HCT116 (cell line): ENCODE data around the gene VPS37D. TPM values are rescaled to one million over a fixed set of nuclear protein-coding genes. Genes with fewer than 3 reads are reported as not detected.
"Not testable (repeated sequence)": the region's sequence is repeated elsewhere in the genome, so short reads cannot be mapped to it uniquely, and the experiment has no call there.

Experiments
- ATAC-seq: fragments of 200-7000 bp; cut with Tn5 transposase; 2 replicates; pipeline ENCODE4 v1.9.1; 2020; ENCODE audit warnings: mild to moderate bottlenecking, moderate library complexity
- BruUV-seq: library from RNA; stranded (reverse); fragments of 400-500 nt; replicated peaks from 2 replicates; lab custom pipeline; 2021; lab: Mats Ljungman, UMichigan
- CTCF ChIA-PET: fragments of 300-600 bp; sonication (Branson Sonifier 250); formaldehyde crosslinking; loops from one replicate; lab custom pipeline; 2021; ENCODE audit warnings: antibody characterized with exemption; lab: Charles Lee
- POLR2A ChIA-PET: fragments of 300-600, 350-600 bp; sonication (Branson Sonifier 250); formaldehyde crosslinking; loops from one replicate; lab custom pipeline; 2021; ENCODE audit warnings: antibody characterized with exemption; lab: Charles Lee
- RAD21 ChIA-PET, 2 experiments: fragments of 300-600 bp; sonication (Branson Sonifier 250); formaldehyde crosslinking; loops; one replicate each; lab custom pipeline; 2023; ENCODE audit warnings: low total read pairs in 2 of 2; ENCODE audit not compliant: uncharacterized antibody in 2 of 2, unreplicated experiment in 2 of 2, low non-redundant PET in 1 of 2; lab: Charles Lee
- DNase-seq: peaks from one replicate; pipeline ENCODE4 v3.0.0-alpha.2; 2010; ENCODE audit warnings: low read depth, low spot score
- H2AFZ ChIP-seq: fragments of 200-600 bp; shearing (Covaris generic), sonication (generic); 2 replicates; pipeline ENCODE4 v1.6.1; 2017; ENCODE audit warnings: low read depth, mixed run types, mixed read lengths, antibody characterized with exemption, low read length; ENCODE audit not compliant: poor library complexity, severe bottlenecking
- H3K27ac ChIP-seq: 2 replicates; pipeline ENCODE4 v1.5.1; 2012; ENCODE audit warnings: low read depth, low read length
- H3K27me3 ChIP-seq: fragments of 200-600 bp; sonication (generic); 2 replicates; pipeline ENCODE4 v1.6.1; 2016; ENCODE audit warnings: mixed run types, low read length, mixed read lengths; ENCODE audit not compliant: insufficient read depth
- H3K36me3 ChIP-seq, 2 experiments: fragments of 200-500 bp in 1 of 2; fragments of 200-600 bp in 1 of 2; sonication (Bioruptor generic) in 1 of 2; sonication (generic) in 1 of 2; 2 replicates each; pipeline versions ENCODE4 v1.5.1 to v1.6.1; 2014 to 2016; ENCODE audit warnings: low read length in 2 of 2, inconsistent platforms in 1 of 2, mixed read lengths in 1 of 2, mixed run types in 1 of 2; ENCODE audit not compliant: insufficient read depth in 2 of 2, control insufficient read depth in 1 of 2
- H3K4me1 ChIP-seq, 2 experiments: fragments of 200-600 bp in 1 of 2; sonication (generic) in 1 of 2; 2 replicates each; pipeline versions ENCODE4 v1.5.1 to v1.6.1; 2012 to 2017; ENCODE audit warnings: low read length in 2 of 2, inconsistent platforms in 1 of 2, mild to moderate bottlenecking in 1 of 2, mixed read lengths in 1 of 2, mixed run types in 1 of 2, moderate library complexity in 1 of 2; ENCODE audit not compliant: insufficient read depth in 2 of 2, control insufficient read depth in 1 of 2
- H3K4me2 ChIP-seq: fragments of 200-600 bp; sonication (generic); 2 replicates; pipeline ENCODE4 v1.6.1; 2017; ENCODE audit warnings: mixed run types, low read length, mixed read lengths
- H3K4me3 ChIP-seq, 2 experiments: fragments of 200-600 bp in 1 of 2; sonication (generic) in 1 of 2; replicated peaks in 1 of 2; 2 replicates each; pipeline ENCODE4 v1.5.1; 2011 to 2016; ENCODE audit warnings: low read length in 2 of 2, control low read depth in 1 of 2, low read depth in 1 of 2, mild to moderate bottlenecking in 1 of 2, mixed read lengths in 1 of 2, mixed run types in 1 of 2
- H3K79me2 ChIP-seq: fragments of 200-600 bp; sonication (generic); 2 replicates; pipeline ENCODE4 v1.6.1; 2017; ENCODE audit warnings: mild to moderate bottlenecking, mixed run types, low read length, moderate library complexity, mixed read lengths; ENCODE audit not compliant: insufficient read depth
- H3K9ac ChIP-seq: fragments of 200-600 bp; sonication (generic); 2 replicates; pipeline ENCODE4 v1.6.1; 2016; ENCODE audit warnings: low read length, mixed read lengths
- H3K9me2 ChIP-seq: fragments of 200-600 bp; sonication (generic), shearing (Covaris generic); 2 replicates; pipeline ENCODE4 v1.6.1; 2017; ENCODE audit warnings: mixed run types, mild to moderate bottlenecking, moderate library complexity; ENCODE audit not compliant: insufficient read depth
- H3K9me3 ChIP-seq, 2 experiments: fragments of 200-500 bp in 1 of 2; fragments of 200-600 bp in 1 of 2; sonication (Bioruptor generic) in 1 of 2; sonication (generic) in 1 of 2; 2 replicates each; pipeline ENCODE4 v1.6.1; 2014 to 2017; ENCODE audit warnings: low read length in 2 of 2, mixed read lengths in 2 of 2, inconsistent platforms in 1 of 2, low read depth in 1 of 2, mild to moderate bottlenecking in 1 of 2, mixed run types in 1 of 2, moderate library complexity in 1 of 2; ENCODE audit not compliant: control insufficient read depth in 1 of 2, insufficient read depth in 1 of 2
- H4K20me1 ChIP-seq: fragments of 200-600 bp; sonication (generic), shearing (Covaris generic); 2 replicates; pipeline ENCODE4 v1.6.1; 2017; ENCODE audit warnings: mixed run types, mild to moderate bottlenecking, moderate library complexity; ENCODE audit not compliant: insufficient read depth
- EGR1 ChIP-seq: IDR thresholded peaks from 2 replicates; pipeline ENCODE4 v1.6.1; 2012; ENCODE audit warnings: low read depth
- ELF1 ChIP-seq: IDR thresholded peaks from 2 replicates; pipeline ENCODE4 v1.6.1; 2012; ENCODE audit warnings: low read depth, borderline replicate concordance
- FOSL1 ChIP-seq: IDR thresholded peaks from 2 replicates; pipeline ENCODE4 v1.6.1; 2012; ENCODE audit warnings: low read depth
- JUND ChIP-seq: IDR thresholded peaks from 2 replicates; pipeline ENCODE4 v1.6.1; 2012
- POLR2A ChIP-seq: IDR thresholded peaks from 2 replicates; pipeline ENCODE4 v1.7.0; 2011; ENCODE audit warnings: borderline replicate concordance; ENCODE audit not compliant: insufficient read depth, insufficient read length; ENCODE audit errors: extremely low read depth
- RAD21 ChIP-seq: IDR thresholded peaks from 2 replicates; pipeline ENCODE4 v1.6.1; 2012; ENCODE audit warnings: low read depth, mild to moderate bottlenecking
- TCF7L2 ChIP-seq: IDR thresholded peaks from 2 replicates; pipeline ENCODE4 v1.7.0; 2011; ENCODE audit warnings: borderline replicate concordance, inconsistent platforms; ENCODE audit not compliant: insufficient read depth, insufficient read length; ENCODE audit errors: extremely low read depth
- YY1 ChIP-seq: IDR thresholded peaks from 2 replicates; pipeline ENCODE4 v1.6.1; 2011; ENCODE audit warnings: low read length, low read depth, moderate library complexity, mild to moderate bottlenecking; ENCODE audit not compliant: insufficient replicate concordance; ENCODE audit errors: extremely low read depth
- ZBTB33 ChIP-seq: IDR thresholded peaks from 2 replicates; pipeline ENCODE4 v1.6.1; 2011; ENCODE audit warnings: mild to moderate bottlenecking, low read length, moderate library complexity; ENCODE audit not compliant: insufficient replicate concordance; ENCODE audit errors: extremely low read depth
- intact Hi-C: fragments of 100-400 bp; cut with micrococcal nuclease; formaldehyde crosslinking; loops from 2 replicates; pipeline ENCODE4 v1.10.0; 2022
- total RNA-seq: library from RNA; stranded (reverse); gene quantifications from one replicate; pipeline ENCODE4 v1.2.1, GENCODE V29; 2021; ENCODE audit not compliant: unreplicated experiment

Gene VPS37D
- total RNA-seq, 1 experiment from 2014 or later: 9.5 TPM

- H3K79me2 ChIP-seq: peaks cover 89% of the 10 kb centered on the region
- H3K4me3 ChIP-seq: no peak overlapping the region
- peaks cover 42 to 71% of the 10 kb centered on the region in 2 experiments for H3K4me1 ChIP-seq
- ATAC-seq (no peak), DNase-seq (no peak)
- BruUV-seq: no TSS peak
- CTCF ChIA-PET: no interaction called here
- H2AFZ ChIP-seq: no peak overlapping the region
- peaks cover 8% of the 10 kb centered on the region; the same call in 1 of the 2 replicates for H4K20me1 ChIP-seq
- no peaks in the 10 kb centered on the region for H3K9me2 ChIP-seq
- H3K9ac ChIP-seq: no peak overlapping the region
- no peaks in the 10 kb centered on the region for H3K9me3 ChIP-seq
- intact Hi-C loops: no loop called here
- POLR2A ChIA-PET: no interaction called here
- H3K27ac ChIP-seq: no peak overlapping the region
- RAD21 ChIA-PET: interaction anchor here in 1 of 2 experiments (0.6 kb wide), 1 partner anchor 190 kb away, joined by 4 read pairs; the partner anchor contains the start of gene BAZ1B
- H3K4me2 ChIP-seq: no peak overlapping the region
- TF ChIP-seq POLR2A (no peak), YY1 (no peak), FOSL1 (no peak), ELF1 (no peak), TCF7L2 (no peak), ZBTB33 (no peak), RAD21 (no peak), JUND (no peak), EGR1 (no peak)
- peaks cover 3 to 8% of the 10 kb centered on the region in 2 experiments; a peak in 3 of 4 replicates for H3K36me3 ChIP-seq
- no peaks in the 10 kb centered on the region for H3K27me3 ChIP-seq
These were observed 45.1 kb downstream of the VPS37D start for GRCh38 chr7:73712773-73713172.

- H3K4me3 ChIP-seq, H3K9me3 ChIP-seq, H4K20me1 ChIP-seq, POLR2A ChIA-PET, DNase-seq, ATAC-seq, BruUV-seq, H3K27ac ChIP-seq, intact Hi-C loops, H3K9ac ChIP-seq, H3K27me3 ChIP-seq, H3K4me2 ChIP-seq, CTCF ChIA-PET, RAD21 ChIA-PET, H3K36me3 ChIP-seq, H2AFZ ChIP-seq, H3K9me2 ChIP-seq: not testable (repeated sequence)
- Histone ChIP-seq H3K4me1 (peaks cover 42 to 71% of the 10 kb centered on the region in 2 experiments), H3K79me2 (peaks cover 92% of the 10 kb centered on the region)
These were observed 45.7 kb downstream of the VPS37D start for GRCh38 chr7:73713319-73713718.
